ENCODE results near the gene OVCH2.

- TF ChIP-seq, protein P1, sequence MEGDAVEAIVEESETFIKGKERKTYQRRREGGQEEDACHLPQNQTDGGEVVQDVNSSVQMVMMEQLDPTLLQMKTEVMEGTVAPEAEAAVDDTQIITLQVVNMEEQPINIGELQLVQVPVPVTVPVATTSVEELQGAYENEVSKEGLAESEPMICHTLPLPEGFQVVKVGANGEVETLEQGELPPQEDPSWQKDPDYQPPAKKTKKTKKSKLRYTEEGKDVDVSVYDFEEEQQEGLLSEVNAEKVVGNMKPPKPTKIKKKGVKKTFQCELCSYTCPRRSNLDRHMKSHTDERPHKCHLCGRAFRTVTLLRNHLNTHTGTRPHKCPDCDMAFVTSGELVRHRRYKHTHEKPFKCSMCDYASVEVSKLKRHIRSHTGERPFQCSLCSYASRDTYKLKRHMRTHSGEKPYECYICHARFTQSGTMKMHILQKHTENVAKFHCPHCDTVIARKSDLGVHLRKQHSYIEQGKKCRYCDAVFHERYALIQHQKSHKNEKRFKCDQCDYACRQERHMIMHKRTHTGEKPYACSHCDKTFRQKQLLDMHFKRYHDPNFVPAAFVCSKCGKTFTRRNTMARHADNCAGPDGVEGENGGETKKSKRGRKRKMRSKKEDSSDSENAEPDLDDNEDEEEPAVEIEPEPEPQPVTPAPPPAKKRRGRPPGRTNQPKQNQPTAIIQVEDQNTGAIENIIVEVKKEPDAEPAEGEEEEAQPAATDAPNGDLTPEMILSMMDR (IDR thresholded peaks at IDR 0.05; ENCODE audit: poor library complexity, severe bottlenecking): no peak
- TF ChIP-seq POLR2AphosphoS5 (IDR thresholded peaks at IDR 0.05) (no peak), TAF1 (IDR thresholded peaks at IDR 0.05; ENCODE audit: low read depth) (no peak), RAD21 (conservative IDR thresholded peaks at IDR 0.05) (no peak), EP300 (conservative IDR thresholded peaks at IDR 0.05; ENCODE audit: poor library complexity, severe bottlenecking) (no peak), EZH2 (IDR thresholded peaks at IDR 0.05; ENCODE audit: borderline replicate concordance, insufficient read depth, low read length, poor library complexity, severe bottlenecking) (no peak)
These were observed 14.4 kb downstream of the OVCH2 start for GRCh38 chr11:7691759-7692350.
